Measurements from ENCODE around the gene MOB1B. TPM values are rescaled to one million over a fixed set of nuclear protein-coding genes. Genes with fewer than 3 reads are reported as not detected.
"Not testable (repeated sequence)": the region's sequence is repeated elsewhere in the genome, so short reads cannot be mapped to it uniquely, and the experiment has no call there.

Gene MOB1B
- total RNA-seq, 1 experiment from 2014 or later = 14.5 TPM

DNA sequence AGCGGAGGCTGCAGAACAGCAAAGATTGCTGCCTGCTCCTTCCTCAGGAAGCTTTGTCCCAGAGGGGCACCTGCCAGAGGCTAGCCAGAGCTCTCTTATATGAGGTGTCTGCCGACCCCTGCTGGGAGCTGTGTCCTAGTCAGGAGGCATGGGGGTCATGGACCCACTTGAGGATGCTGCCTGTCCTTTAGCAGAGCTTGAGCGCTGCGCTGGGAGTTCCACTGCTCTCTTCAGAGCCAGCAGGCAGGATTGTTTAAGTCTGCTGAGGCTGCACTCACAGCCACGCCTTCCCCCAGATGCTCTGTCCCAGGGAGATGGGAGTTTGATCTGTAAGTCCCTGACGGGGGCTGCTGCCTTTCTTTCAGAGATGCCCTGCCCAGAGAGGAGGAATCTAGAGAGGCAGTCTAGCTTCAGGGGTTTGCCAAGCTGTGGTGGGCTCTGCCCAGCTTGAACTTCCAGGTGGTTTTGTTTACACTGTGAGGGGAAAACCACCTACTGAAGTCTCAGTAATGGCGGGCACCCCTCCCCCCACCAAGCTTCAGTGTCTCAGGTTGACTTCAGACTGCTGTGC lies 102.2 kb downstream of the MOB1B start:
- CTCF ChIA-PET = interaction anchor here (0.7 kb wide), 1 partner anchor 175 kb away, joined by 3 read pairs; no protein-coding TSS in a partner anchor
- no peaks in the 10 kb centered on the region for H3K27me3 ChIP-seq (ENCODE audit: insufficient read depth, low read depth)
- no peak overlapping the region for H3K4me3 ChIP-seq
- no peaks in the 10 kb centered on the region for H3K36me3 ChIP-seq (ENCODE audit: low read depth)
- H3F3A ChIP-seq (ENCODE audit: insufficient read depth, low read depth) = no peaks in the 10 kb centered on the region
- intact Hi-C loops (cut with micrococcal nuclease; ENCODE audit: unreplicated experiment) = no loop called here
- H3K4me2 ChIP-seq = no peak overlapping the region
- no peak for DNase-seq
- H4K20me1 ChIP-seq (ENCODE audit: insufficient read depth) = no peaks in the 10 kb centered on the region
- TF ChIP-seq, protein P1, sequence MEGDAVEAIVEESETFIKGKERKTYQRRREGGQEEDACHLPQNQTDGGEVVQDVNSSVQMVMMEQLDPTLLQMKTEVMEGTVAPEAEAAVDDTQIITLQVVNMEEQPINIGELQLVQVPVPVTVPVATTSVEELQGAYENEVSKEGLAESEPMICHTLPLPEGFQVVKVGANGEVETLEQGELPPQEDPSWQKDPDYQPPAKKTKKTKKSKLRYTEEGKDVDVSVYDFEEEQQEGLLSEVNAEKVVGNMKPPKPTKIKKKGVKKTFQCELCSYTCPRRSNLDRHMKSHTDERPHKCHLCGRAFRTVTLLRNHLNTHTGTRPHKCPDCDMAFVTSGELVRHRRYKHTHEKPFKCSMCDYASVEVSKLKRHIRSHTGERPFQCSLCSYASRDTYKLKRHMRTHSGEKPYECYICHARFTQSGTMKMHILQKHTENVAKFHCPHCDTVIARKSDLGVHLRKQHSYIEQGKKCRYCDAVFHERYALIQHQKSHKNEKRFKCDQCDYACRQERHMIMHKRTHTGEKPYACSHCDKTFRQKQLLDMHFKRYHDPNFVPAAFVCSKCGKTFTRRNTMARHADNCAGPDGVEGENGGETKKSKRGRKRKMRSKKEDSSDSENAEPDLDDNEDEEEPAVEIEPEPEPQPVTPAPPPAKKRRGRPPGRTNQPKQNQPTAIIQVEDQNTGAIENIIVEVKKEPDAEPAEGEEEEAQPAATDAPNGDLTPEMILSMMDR (conservative IDR thresholded peaks at IDR 0.05) = no peak
- no peak for TF ChIP-seq EZH2 (IDR thresholded peaks at IDR 0.05; ENCODE audit: low read depth)
- no peak overlapping the region for H2AFZ ChIP-seq
- no peak overlapping the region for H3K27ac ChIP-seq
- no peaks in the 10 kb centered on the region for H3K9me3 ChIP-seq (ENCODE audit: insufficient read depth, low read depth)
- H3K79me2 ChIP-seq (ENCODE audit: low read depth) = no peaks in the 10 kb centered on the region
- POLR2A ChIA-PET (ENCODE audit: unreplicated experiment) = no interaction called here
- no TSS peak for BruUV-seq (replicated peaks)
- no peaks in the 10 kb centered on the region for H3K4me1 ChIP-seq (replicated peaks; ENCODE audit: insufficient read depth)
- no peaks in the 10 kb centered on the region for H3K9me2 ChIP-seq (ENCODE audit: insufficient read depth)

DNA sequence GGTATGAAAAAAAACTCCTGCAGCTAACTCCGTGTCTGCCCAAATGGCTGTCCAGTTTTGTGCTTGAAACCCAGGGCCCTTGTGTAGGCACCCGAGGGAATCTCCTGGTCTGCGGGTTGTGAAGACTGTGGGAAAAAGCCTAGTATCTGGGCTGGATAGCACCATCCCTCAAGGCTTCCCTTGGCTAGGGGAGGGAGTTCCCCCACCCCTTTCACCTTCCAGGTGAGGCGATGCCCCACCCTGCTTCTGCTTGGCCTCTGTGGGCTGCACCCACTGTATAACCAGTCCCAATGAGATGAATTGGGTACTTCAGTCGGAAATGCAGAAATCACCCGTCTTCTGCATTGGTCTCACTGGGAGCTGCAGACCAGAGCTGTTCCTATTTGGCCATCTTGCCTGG lies 102.9 kb downstream of the MOB1B start:
- H3K9me2 ChIP-seq (ENCODE audit: insufficient read depth); H2AFZ ChIP-seq; H3K27ac ChIP-seq; DNase-seq; CTCF ChIA-PET; H3K79me2 ChIP-seq (ENCODE audit: low read depth); H3K36me3 ChIP-seq (ENCODE audit: low read depth); H3K4me2 ChIP-seq; H3F3A ChIP-seq (ENCODE audit: insufficient read depth, low read depth); H3K9me3 ChIP-seq (ENCODE audit: insufficient read depth, low read depth); BruUV-seq (replicated peaks); H3K27me3 ChIP-seq (ENCODE audit: insufficient read depth, low read depth); POLR2A ChIA-PET (ENCODE audit: unreplicated experiment); H3K4me1 ChIP-seq (replicated peaks; ENCODE audit: insufficient read depth); H3K4me3 ChIP-seq; H4K20me1 ChIP-seq (ENCODE audit: insufficient read depth); intact Hi-C loops (cut with micrococcal nuclease; ENCODE audit: unreplicated experiment): not testable (repeated sequence)

DNA sequence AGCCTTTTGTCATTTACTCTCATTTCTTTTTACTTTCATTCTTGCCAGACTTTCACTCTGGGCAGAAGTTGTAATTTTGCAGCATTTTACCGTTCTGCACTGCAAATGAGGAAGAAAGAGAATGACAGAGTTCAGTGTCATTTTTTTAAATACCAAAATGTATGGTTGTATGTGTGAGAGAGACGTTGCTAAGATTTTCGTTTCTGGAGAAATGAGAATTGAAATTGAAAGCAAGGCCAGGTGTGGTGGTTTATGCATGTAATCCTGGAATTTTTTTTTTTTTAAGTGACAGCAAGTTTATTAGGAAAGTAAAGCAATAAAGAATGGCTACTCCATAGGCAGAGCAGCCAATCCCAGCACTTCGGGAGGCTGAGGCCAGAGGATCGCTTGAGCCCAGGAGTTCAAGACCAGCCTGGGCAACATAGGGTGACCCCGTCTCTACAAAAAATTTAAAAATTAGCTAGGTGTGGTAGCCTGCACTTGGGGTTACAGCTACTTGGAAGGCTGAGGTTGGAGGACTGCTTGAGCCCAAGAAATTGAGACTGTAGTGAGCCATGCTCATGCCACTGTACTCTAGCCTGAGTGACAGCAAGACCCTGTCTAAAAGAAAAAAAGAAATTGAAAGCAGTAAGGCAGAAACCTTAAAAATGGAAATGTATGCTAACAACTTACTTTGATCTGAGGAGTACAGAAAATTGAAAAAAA lies 104.2 kb downstream of the MOB1B start:
- TF ChIP-seq EZH2 (IDR thresholded peaks at IDR 0.05; ENCODE audit: low read depth) = no peak
- TF ChIP-seq, protein P1 (conservative IDR thresholded peaks at IDR 0.05) = no peak
- CTCF ChIA-PET = no interaction called here
- no peaks in the 10 kb centered on the region for H4K20me1 ChIP-seq (ENCODE audit: insufficient read depth)
- DNase-seq = no peak
- no peak overlapping the region for H2AFZ ChIP-seq
- no peak overlapping the region for H3K27ac ChIP-seq
- no peaks in the 10 kb centered on the region for H3K79me2 ChIP-seq (ENCODE audit: low read depth)
- no TSS peak for BruUV-seq (replicated peaks)
- POLR2A ChIA-PET (ENCODE audit: unreplicated experiment) = no interaction called here
- no peaks in the 10 kb centered on the region for H3K9me3 ChIP-seq (ENCODE audit: insufficient read depth, low read depth)
- no peak overlapping the region for H3K4me3 ChIP-seq
- no peaks in the 10 kb centered on the region for H3F3A ChIP-seq (ENCODE audit: insufficient read depth, low read depth)
- H3K9me2 ChIP-seq (ENCODE audit: insufficient read depth) = no peaks in the 10 kb centered on the region
- H3K4me1 ChIP-seq (replicated peaks; ENCODE audit: insufficient read depth) = no peaks in the 10 kb centered on the region
- no peaks in the 10 kb centered on the region for H3K36me3 ChIP-seq (ENCODE audit: low read depth)
- intact Hi-C loops (cut with micrococcal nuclease; ENCODE audit: unreplicated experiment) = no loop called here
- no peak overlapping the region for H3K4me2 ChIP-seq
- H3K27me3 ChIP-seq (ENCODE audit: insufficient read depth, low read depth) = no peaks in the 10 kb centered on the region
